Measurements from ENCODE around the gene F2.
"Not testable (repeated sequence)": the region's sequence is repeated elsewhere in the genome, so short reads cannot be mapped to it uniquely, and the experiment has no call there.

Gene F2

GRCh38 chr11:46701078-46701654 lies 17.8 kb upstream of the F2 start:
- DNase-seq (ENCODE audit: low spot score) = no peak
- TF ChIP-seq CTCF (IDR thresholded peaks at IDR 0.05) = no peak

GRCh38 chr11:46705070-46705688 lies 13.8 kb upstream of the F2 start:
- Histone ChIP-seq H3K27ac (no peak overlapping the region), H3K4me3 (no peak overlapping the region)
- TF ChIP-seq CTCF (IDR thresholded peaks at IDR 0.05) = no peak
- DNase-seq (ENCODE audit: low spot score) = no peak

More at GRCh38 chr11:46701078-46701654, 17.8 kb upstream of the F2 start:
- Histone ChIP-seq H3K4me3 (peak overlapping the region; percentile 88), H3K27ac (peak overlapping the region; percentile 88 to 93)

GRCh38 chr11:46706886-46707285 lies 12.1 kb upstream of the F2 start:
- no peak overlapping the region for H3K27ac ChIP-seq
- DNase-seq (ENCODE audit: low spot score) = no peak
- TF ChIP-seq CTCF (IDR thresholded peaks at IDR 0.05) = no peak
- no peak overlapping the region for H3K4me3 ChIP-seq

GRCh38 chr11:46709351-46709750 lies 9.7 kb upstream of the F2 start:
- H3K27ac ChIP-seq; DNase-seq (ENCODE audit: low spot score): not testable (repeated sequence)

GRCh38 chr11:46710821-46711269 lies 8.2 kb upstream of the F2 start:
- H3K4me3 ChIP-seq = no peak overlapping the region
- no peak for TF ChIP-seq CTCF (IDR thresholded peaks at IDR 0.05)
- peak; percentile 87 for DNase-seq (ENCODE audit: low spot score)
- H3K27ac ChIP-seq = peak overlapping the region; percentile 95 to 98

More at GRCh38 chr11:46709351-46709750, 9.7 kb upstream of the F2 start:
- H3K4me3 ChIP-seq = not testable (repeated sequence)

GRCh38 chr11:46711303-46711702 lies 7.7 kb upstream of the F2 start:
- H3K27ac ChIP-seq = peak overlapping the region; percentile 95 to 98
- no peak overlapping the region for H3K4me3 ChIP-seq
- no peak for DNase-seq (ENCODE audit: low spot score)
- TF ChIP-seq CTCF (IDR thresholded peaks at IDR 0.05) = no peak

GRCh38 chr11:46712874-46713576 lies 6.0 kb upstream of the F2 start:
- DNase-seq (ENCODE audit: low spot score) = no peak
- TF ChIP-seq CTCF (IDR thresholded peaks at IDR 0.05) = no peak
- Histone ChIP-seq H3K4me3 (no peak overlapping the region), H3K27ac (peak overlapping the region; percentile 28 to 98)

- DNase-seq (ENCODE audit: low spot score); H3K4me3 ChIP-seq; H3K27ac ChIP-seq: not testable (repeated sequence)
These were observed 1.2 kb upstream of the F2 start for GRCh38 chr11:46717825-46718154.
